LHCN-M2 (cell line): Measurements from ENCODE around the gene SLX1A. TPM values are rescaled to one million over a fixed set of nuclear protein-coding genes. Genes with fewer than 3 reads are reported as not detected.
A peak's percentile ranks its signal among the peaks of the same experiment; 100 is the strongest.
"Not testable (repeated sequence)": the region's sequence is repeated elsewhere in the genome, so short reads cannot be mapped to it uniquely, and the experiment has no call there.

ENCODE experiments used
- DNase-seq: peaks from one replicate; pipeline ENCODE4 v3.0.0-alpha.2; 2012; ENCODE audit warnings: low read depth
- total RNA-seq: library from RNA; depleted of rRNA; stranded (reverse); fragments of >200 nt; gene quantifications from 2 replicates; pipeline ENCODE4 v1.2.3, GENCODE V29; 2014

Gene SLX1A
- total RNA-seq, 1 experiment from 2014 or later: 40.2 TPM

GRCh38 chr16:30184096-30184890 is 9.4 kb upstream of the SLX1A start:
- DNase-seq: no peak

GRCh38 chr16:30184891-30185682 is 8.6 kb upstream of the SLX1A start:
- DNase-seq: no peak

GRCh38 chr16:30185683-30186421 is 7.8 kb upstream of the SLX1A start:
- DNase-seq: no peak

- no peak for DNase-seq
Measured at GRCh38 chr16:30186444-30186781, 7.3 kb upstream of the SLX1A start.

- DNase-seq: peak; percentile 18
Measured at GRCh38 chr16:30186782-30187555, 6.7 kb upstream of the SLX1A start.

- no peak for DNase-seq
Measured at GRCh38 chr16:30187556-30187865, 6.2 kb upstream of the SLX1A start.

- no peak for DNase-seq
Measured at GRCh38 chr16:30187971-30188561, 5.6 kb upstream of the SLX1A start.

GRCh38 chr16:30191158-30191557 is 2.5 kb upstream of the SLX1A start:
- not testable (repeated sequence) for DNase-seq

- DNase-seq: not testable (repeated sequence)
Measured at GRCh38 chr16:30193098-30193497, 577 bp upstream of the SLX1A start.

GRCh38 chr16:30194172-30194925 is 674 bp downstream of the SLX1A start:
- not testable (repeated sequence) for DNase-seq

GRCh38 chr16:30197001-30197400 is 3.3 kb downstream of the SLX1A start:
- DNase-seq: not testable (repeated sequence)

- DNase-seq: not testable (repeated sequence)
Measured at GRCh38 chr16:30199049-30199448, 5.4 kb downstream of the SLX1A start, which contains the start of gene SULT1A3. TSS of gene SULT1A3 (plus strand) at chr16:30199255. CDS start at chr16:30200729, 1,474 bp downstream.

- not testable (repeated sequence) for DNase-seq
Measured at GRCh38 chr16:30199608-30200343, 6.1 kb downstream of the SLX1A start.

GRCh38 chr16:30205541-30206236 is 12.0 kb downstream of the SLX1A start:
- not testable (repeated sequence) for DNase-seq

GRCh38 chr16:30206252-30206651 is 12.6 kb downstream of the SLX1A start:
- not testable (repeated sequence) for DNase-seq

- not testable (repeated sequence) for DNase-seq
Measured at GRCh38 chr16:30207063-30207704, 13.5 kb downstream of the SLX1A start.

- DNase-seq: not testable (repeated sequence)
Measured at GRCh38 chr16:30209032-30209431, 15.4 kb downstream of the SLX1A start.

GRCh38 chr16:30211414-30211813 is 17.7 kb downstream of the SLX1A start:
- not testable (repeated sequence) for DNase-seq
